HG02610 (cell line): ENCODE measurements around the gene PCDH17.

Experiments used
- ATAC-seq: cut with Tn5 transposase; IDR thresholded peaks from one replicate; pipeline ENCODE4 v1.9.1; 2021; ENCODE audit warnings: mild to moderate bottlenecking, moderate library complexity; ENCODE audit not compliant: unreplicated experiment

PCDH17 gene

DNA sequence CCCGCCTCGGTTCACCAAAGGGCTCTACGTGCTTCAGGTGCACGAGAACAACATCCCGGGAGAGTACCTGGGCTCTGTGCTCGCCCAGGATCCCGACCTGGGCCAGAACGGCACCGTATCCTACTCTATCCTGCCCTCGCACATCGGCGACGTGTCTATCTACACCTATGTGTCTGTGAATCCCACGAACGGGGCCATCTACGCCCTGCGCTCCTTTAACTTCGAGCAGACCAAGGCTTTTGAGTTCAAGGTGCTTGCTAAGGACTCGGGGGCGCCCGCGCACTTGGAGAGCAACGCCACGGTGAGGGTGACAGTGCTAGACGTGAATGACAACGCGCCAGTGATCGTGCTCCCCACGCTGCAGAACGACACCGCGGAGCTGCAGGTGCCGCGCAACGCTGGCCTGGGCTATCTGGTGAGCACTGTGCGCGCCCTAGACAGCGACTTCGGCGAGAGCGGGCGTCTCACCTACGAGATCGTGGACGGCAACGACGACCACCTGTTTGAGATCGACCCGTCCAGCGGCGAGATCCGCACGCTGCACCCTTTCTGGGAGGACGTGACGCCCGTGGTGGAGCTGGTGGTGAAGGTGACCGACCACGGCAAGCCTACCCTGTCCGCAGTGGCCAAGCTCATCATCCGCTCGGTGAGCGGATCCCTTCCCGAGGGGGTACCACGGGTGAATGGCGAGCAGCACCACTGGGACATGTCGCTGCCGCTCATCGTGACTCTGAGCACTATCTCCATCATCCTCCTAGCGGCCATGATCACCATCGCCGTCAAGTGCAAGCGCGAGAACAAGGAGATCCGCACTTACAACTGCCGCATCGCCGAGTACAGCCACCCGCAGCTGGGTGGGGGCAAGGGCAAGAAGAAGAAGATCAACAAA is 2.6 kb downstream of the PCDH17 start:
- no peak for ATAC-seq

DNA sequence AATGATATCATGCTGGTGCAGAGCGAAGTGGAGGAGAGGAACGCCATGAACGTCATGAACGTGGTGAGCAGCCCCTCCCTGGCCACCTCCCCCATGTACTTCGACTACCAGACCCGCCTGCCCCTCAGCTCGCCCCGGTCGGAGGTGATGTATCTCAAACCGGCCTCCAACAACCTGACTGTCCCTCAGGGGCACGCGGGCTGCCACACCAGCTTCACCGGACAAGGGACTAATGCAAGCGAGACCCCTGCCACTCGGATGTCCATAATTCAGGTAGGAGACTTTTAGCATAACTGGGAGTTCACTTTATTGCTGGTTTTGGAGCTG is 3.3 kb downstream of the PCDH17 start:
- no peak for ATAC-seq

DNA sequence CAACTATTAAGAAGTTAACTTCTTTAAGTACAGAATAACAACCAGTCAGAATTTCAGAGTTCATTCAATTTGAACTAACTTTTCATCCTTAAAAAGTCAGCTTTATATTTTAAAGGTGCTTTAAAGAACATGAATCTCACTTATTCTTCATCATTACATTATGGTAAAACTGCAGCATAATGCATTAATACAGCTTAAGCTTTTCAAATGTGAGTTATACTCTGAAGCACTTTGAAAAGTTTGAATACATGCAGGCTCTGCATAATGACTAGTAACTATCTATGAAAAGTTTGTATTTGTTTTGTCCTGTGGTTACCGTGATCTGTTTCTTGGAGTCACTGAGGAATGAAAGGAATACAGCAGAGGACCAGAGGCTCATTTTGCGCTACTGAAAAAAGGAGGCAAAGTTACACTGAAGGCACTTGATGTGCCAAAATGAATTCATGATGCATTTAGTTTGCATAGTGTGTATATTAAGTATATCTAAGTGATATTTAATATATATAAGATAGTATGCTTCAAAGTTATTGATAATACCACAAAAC is 4.1 kb downstream of the PCDH17 start:
- ATAC-seq, result no peak

DNA sequence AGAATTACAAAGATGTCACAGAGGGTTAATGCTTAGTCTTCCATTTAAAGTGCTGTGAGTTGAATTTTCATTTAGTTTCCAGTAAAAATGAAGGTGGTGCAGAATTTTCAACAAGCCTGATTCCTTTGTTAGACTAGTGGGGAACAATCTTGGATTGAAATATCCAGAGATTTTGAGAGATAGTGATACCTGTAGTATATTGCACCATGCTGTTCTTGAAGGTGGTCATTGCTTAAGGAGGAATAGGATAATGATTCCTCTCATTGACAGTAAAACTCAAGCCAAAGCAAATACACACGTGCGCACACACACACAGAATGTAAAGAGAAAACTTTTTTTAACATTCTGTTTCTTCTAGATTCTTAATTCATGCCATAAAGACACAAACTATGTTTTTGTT is 5.3 kb downstream of the PCDH17 start:
- no peak for ATAC-seq

DNA sequence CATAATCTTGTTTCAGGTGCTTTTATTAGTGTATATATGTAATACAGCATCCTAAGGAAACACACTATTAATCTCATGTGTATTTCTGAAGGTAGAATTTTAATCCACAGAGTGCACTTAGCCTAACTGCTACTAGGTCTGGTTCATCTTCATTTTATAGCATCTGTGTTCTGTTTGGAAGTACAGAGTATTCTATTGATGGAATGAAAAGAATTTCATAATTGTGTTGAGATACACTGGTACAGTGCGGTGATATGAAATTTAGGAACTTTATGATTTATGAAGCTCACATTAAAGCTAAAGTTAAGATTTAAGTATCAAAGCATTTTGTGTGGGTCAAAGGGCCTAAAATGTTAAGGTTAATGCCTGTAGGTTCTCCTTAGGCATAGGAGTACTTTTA is 6.0 kb downstream of the PCDH17 start:
- ATAC-seq, result no peak

DNA sequence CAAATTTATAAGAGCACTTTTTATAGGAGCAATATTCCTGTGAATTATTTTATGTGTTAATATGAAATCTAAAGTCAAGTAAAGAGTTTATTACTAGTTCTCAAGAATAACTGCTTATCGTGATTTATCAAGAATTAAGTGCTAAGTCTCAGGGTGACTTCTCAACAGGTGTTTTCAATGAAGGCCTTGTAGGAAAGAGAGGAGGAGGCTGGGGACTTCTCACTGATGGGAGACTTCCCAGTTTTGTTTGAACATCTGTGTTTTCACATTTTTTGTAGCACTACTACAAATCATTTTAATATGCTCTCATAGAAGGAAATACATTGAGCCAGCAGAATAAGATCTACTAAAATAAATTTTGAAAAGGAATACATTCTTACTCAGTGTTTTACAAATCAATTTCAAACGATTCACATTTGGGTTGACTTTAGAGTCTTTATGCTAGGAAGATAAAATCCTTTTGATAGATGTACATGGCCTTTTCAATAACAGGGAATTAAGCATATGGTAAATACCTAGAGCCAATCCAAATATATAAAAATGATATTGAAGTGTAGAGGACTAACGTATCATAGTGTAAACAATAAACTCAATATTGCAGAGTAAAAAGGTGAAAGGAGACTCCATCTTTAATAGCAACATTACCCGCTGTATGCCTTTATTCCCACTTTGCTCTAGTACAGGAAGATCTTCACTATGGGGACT is 6.8 kb downstream of the PCDH17 start:
- ATAC-seq, result no peak

DNA sequence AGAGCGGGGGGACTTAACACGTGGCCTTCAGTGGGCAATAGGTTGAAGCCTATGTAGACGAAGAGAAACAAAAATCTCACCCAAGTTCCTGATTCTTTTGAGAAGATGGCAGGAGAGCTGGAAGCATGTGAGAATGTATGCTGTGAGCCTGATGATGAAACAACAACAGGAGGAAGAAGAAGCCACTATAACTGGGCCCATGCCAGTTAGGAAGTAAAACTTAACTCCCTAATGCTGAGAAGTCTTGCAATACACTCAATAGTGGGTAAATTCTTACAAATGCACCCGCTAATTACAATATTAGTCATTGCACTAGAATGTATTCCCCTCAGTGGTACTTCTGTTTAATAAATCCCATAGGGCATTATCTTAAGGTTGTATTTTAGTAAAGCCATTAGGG is 9.1 kb downstream of the PCDH17 start:
- no peak for ATAC-seq

DNA sequence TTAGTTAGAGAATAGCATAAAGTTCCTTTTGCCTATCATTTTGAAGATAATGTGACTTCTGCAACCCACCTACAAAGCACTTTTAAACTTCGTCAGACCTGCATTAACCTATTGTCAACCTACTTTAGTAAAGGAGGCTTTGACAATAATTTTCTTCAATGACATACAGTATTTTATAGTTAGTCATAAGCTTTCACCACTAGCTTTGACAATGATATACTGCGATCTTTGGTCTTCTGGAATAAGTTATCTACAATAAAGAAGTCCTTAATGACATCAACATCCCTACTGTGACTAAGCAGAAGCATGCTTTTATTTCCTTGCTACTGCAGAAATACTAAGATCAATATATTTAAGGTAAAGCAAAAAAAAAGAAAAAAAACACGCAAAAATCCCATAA is 9.5 kb downstream of the PCDH17 start:
- ATAC-seq, result no peak

DNA sequence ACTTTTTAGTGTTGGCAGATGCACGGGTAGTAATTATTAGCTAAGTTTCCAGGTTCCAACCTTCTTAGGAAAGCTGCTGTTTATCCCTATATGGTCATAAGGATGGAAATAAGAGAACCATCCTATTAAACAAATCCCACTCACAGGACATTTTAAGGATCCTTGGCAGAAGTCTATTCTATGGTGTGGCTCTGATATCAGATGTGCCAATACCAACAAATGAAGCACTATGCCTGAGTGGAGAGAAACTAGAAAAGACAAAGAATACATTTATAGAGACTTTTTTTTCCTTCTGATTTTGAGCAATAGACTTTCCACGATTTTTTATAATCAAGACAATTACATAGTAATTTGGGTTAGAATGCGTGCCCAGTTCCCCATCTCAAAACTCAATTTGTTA is 12.6 kb downstream of the PCDH17 start:
- no peak for ATAC-seq

DNA sequence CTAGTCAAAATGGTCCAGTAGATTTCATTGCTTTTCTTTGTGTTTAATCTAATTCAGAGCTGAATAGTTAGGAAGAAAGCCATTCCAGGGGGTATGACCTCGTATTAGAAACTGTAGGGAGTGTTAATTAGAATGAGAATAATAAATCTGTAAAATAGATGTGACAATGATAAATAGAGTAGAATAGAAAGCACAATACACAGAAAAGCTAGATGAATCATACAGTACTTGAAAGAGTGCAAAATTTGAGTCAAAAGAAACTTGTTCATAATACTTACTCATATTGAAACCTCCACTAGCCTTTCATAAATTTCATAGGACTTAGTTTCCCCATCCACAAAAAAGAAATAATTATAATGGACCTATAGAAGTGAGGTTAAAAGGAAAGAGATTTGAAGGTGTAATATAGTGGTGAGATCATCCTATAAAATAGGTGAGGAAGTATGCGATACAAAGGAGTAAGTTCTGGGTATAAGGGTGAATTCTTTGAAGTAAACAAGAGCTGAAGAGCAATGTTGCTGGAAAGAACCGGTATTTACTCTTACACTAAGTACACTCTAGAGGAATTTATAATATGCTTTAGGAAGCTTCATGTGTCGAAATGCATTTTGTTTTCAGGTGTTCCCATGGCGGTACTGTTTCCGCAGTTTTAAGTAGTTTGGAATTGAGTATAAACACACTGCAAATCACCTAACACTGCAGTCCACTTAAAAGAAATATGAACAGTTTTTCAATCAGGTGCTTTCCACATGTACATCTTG is 21.9 kb downstream of the PCDH17 start:
- no peak for ATAC-seq

DNA sequence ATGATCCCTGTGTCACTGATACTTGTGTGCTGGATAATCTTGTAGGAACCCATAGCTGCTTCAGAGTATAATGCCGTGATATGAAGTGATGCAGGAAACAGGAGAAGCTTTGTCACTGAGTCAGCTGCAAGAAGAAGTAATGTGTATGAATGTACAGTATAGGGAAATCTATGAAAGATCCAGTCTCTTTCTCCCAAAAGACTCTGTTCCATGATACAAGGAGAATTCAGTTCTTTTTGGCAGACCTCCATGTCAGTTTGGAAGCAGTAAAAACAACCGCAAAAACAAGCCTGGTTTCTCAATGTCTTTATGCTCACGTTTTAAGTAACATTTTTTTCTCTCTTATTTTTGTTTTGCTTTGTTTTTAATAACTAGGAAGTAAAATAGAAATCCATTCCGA is 33.9 kb downstream of the PCDH17 start:
- no peak for ATAC-seq

DNA sequence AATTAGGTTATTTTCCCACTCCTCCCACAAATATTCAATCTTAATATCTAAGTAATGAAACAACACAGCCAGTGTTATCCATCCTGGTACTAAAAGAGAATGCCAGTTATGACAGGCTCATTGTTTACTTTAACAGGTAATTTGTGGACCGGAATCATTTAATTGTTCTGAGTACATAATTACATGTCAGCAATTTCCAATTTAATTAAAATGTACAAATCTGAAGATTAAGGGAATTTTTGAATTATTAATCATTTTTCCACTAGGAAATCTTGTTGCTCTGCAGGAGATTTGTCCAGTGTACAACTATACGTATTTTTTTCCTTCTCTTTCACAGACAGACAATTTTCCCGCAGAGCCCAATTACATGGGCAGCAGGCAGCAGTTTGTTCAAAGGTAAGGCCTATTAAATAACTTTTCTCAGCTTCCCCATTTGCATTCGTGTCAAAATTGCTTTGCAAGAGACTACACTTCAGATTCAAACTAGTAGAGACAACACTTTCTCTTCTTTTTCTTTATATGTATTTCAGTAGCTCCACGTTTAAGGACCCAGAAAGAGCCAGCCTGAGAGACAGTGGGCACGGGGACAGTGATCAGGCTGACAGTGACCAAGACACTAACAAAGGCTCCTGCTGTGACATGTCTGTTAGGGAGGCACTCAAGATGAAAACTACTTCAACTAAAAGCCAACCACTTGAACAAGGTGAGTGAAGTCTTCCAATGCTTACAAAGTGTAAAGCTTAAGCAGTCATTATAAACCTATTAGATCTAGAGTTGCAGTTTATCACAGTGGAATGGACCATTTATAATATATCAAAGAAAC is 34.8 kb downstream of the PCDH17 start:
- no peak for ATAC-seq

DNA sequence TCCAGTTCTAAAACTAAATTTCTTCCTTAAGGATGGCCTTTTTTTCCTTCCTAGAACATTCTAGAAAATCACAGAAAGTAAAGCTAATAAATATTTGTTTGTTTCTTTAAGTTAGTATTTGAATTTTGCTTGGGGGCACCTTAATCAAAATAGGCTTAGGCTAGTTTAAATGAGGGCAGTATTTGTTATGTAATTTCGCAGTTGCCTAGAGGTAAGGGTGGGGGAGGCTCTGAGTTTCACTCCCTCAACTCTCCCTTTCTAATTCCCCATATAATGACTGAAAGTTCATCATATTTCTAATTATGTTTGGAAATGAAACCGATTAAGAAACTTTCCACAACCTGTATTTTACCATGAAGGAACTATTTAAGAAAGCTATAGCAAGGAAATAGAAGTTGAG is 40.6 kb downstream of the PCDH17 start:
- ATAC-seq, result no peak

DNA sequence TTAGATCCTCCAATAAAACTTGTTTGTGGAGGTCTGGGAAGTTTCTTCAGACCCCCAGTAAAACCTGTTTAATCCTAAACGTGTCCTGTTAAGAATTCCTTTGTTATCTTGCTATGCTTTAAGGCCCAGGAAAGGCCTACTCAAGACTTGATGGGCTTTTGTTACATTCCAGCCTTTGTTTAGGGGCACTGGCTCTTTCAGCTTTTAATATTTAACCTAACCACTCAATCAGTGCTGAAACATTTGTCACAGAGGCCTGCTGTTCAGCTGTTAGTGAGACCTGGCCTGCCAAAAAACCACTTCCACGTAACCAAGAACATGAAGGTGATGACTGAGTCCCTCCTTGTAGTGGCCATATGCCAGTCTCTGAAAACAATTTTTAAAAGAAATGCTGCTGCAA is 41.7 kb downstream of the PCDH17 start:
- ATAC-seq, result no peak

DNA sequence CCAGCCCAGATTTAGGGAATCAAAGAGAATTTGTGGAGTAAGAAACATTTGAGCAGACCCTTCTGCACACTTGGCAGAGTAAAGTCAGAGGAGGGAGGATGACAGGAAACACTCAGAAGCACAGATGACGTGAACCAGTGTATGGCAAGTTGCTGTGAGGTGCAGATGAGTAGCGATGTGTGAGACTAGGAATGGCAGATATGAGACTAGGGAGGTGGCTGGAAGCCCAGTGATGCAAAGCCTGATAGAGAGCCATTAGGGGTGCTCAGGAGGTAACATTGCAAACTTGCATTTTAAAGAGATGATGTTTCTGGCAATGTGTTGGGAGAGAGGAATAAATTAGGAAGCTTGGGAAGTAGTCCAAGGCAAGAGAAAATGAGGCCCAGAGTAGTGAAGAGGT is 44.0 kb downstream of the PCDH17 start:
- ATAC-seq, result no peak

DNA sequence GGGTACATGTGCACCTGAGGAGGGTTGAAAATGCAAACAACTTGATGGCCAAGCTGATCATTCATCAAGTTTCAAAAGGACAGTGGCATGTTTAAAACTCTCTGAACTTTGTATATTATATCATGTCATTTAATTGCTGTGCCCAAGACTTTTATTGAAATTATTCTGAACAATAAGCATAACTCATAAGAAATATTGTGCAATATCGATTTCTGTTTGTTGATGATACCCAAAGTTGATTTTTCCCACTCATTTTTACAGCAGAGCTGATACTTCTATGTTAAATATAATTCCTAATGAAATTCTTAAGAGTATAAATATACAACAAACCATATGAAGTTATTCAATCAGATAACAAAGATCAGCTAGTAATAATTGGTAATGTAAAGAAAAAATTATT is 49.1 kb downstream of the PCDH17 start:
- ATAC-seq, result no peak

DNA sequence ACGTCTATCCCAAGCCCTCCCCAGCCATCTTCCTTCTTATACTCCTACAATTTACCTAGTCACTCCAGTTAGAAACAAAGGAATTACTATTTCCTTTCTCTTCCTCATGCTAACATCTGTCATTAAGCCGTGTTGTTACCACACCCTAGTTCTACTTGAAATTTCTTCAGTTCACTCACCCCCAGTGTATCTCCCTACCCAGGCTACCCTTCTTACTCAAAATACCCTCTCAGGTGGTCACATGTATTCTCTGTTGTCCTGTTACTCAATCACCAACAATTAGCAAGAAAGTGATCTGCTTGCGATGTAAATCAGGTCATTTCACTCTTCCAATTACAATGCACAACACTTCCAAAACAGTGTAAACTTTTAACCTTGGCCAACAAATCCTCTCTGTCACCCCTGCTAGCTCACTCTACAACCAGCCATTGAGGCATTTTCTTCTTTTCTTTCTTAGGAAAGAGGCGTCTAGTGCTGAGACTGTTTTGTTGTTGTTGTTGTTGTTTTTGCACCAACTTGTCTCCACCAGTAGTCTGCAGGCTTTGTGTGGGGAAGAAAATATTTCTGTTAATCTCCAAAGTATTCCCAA is 50.7 kb downstream of the PCDH17 start:
- ATAC-seq, result no peak

DNA sequence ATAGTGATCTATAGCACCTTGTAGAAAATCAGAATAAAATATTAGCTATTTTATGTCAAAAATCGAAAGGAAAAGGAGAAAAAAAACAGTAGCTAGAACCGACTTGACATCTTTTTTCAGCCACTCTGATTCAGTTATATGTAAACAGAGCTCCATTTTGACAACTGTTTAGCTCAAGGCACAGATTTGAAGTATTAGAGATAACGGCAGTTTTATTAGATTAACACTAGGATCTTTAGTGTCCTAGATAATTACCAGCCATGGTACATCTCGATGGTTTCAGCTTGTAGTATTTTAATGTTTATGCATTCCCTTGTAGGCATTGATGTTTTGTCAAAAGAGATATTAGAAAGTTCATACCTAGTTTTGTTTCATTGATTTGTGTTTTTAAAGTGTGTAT is 67.3 kb downstream of the PCDH17 start:
- no peak for ATAC-seq

DNA sequence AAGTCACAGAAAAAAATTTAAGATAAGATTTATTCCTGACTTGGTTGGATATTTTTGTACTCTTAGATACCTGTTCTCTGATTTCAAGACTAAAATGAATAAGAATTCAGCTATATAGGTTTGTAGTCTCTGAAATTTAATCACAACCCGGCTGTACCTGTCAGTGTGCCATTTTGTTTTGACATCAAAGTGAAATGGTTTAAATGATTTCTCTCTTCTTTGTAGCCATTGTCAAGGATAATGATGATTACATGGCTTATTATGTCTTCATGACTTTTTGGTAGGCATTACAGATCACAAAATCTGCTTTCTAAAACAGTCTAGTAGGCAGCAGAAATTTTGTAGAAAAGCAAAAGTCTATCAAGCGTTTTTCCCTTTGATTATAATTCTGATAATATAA is 72.5 kb downstream of the PCDH17 start:
- ATAC-seq, result no peak

DNA sequence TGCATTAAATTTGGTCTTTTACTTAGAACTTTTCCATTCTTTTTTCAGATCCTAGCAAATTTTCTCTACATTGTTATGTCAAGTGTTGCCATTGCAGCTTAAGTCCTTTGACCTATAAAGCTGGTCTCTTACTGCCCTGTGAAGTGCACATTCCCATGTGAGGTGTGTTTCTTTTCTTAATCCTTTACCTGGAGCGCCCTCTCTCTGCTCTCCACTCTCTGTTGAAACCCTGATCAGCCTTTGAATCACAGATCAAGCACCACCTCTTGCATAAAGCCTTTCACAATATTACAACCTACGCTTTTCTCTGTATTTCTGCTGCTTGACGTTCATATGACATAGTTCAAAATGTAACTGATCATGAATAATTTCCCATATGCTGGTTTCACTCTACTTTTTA is 84.8 kb downstream of the PCDH17 start:
- ATAC-seq, result no peak
